ENCODE data around the gene CCNA2.

DNA sequence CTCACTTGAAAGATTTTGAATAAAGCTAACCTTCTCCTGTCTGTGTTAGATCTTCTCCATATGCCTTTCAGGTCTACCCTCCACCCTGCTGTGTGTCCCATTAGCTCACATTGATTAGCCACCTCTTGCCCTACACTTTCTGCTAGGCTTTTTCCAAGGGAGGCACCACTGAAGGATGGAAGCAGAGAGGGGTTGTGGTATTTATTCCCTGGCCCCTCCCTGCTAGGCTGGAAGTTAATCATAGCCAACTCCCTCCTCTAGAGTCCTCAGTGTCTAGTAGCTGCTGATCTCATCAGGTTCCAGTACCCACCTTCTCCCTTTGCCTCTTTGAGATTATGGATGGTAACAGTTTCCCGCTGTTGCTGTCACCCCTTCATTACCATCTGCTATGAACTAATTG is 49.8 kb downstream of the CCNA2 start:
- TF ChIP-seq ZNF274 (IDR thresholded peaks at IDR 0.05; ENCODE audit: low read depth, low read length): no peak
- no peak for TF ChIP-seq SUZ12 (IDR thresholded peaks at IDR 0.05; ENCODE audit: extremely low read depth, insufficient read depth, insufficient read length)
- TF ChIP-seq YY1 (IDR thresholded peaks at IDR 0.05; ENCODE audit: insufficient read depth, insufficient read length): no peak
